AG04450 (cell line): ENCODE results near the gene HASPIN. TPM values are rescaled to one million over a fixed set of nuclear protein-coding genes. Genes with fewer than 3 reads are reported as not detected.

Experiments
- CTCF ChIA-PET: fragments of 300-600, 350-600 bp; formaldehyde crosslinking; extraction: SDS; loops from one replicate; lab custom pipeline; 2022; ENCODE audit warnings: antibody characterized with exemption, inconsistent platforms; lab: Charles Lee
- POLR2A ChIA-PET: fragments of 350-600 bp; formaldehyde crosslinking; extraction: SDS; loops from one replicate; lab custom pipeline; 2021; ENCODE audit warnings: antibody characterized with exemption, inconsistent platforms; lab: Yijun Ruan, JAX
- DNase-seq: peaks from one replicate; pipeline ENCODE4 v3.0.0-alpha.2; 2011; ENCODE audit warnings: low read depth, low spot score
- H3K27ac ChIP-seq: one replicate; pipeline ENCODE4 v1.5.1; 2012; ENCODE audit warnings: low read depth, low read length, control low read depth
- H3K27me3 ChIP-seq: one replicate; pipeline ENCODE4 v1.6.0; 2012; ENCODE audit warnings: low read length; ENCODE audit not compliant: control insufficient read depth, insufficient read depth
- H3K4me3 ChIP-seq: 2 replicates; pipeline ENCODE4 v1.5.1; 2011; ENCODE audit warnings: mild to moderate bottlenecking, low read depth, low read length, control low read depth
- H3K9me3 ChIP-seq: 2 replicates; pipeline ENCODE4 v1.5.1; 2012; ENCODE audit warnings: low read length; ENCODE audit not compliant: control insufficient read depth, insufficient read depth
- polyA plus RNA-seq: library from polyadenylated mRNA; depleted of rRNA; stranded (reverse); fragments of >200 nt; gene quantifications from 2 replicates; pipeline ENCODE4 v1.2.3, GENCODE V29; 2011
- TF ChIP-seq, protein P1 (sequence below): IDR thresholded peaks from 2 replicates; pipeline ENCODE4 v1.5.1; 2011; ENCODE audit warnings: low read depth, low read length, control low read depth, inconsistent platforms

Gene HASPIN
- polyA plus RNA-seq, 1 experiment = 1.6 TPM

DNA sequence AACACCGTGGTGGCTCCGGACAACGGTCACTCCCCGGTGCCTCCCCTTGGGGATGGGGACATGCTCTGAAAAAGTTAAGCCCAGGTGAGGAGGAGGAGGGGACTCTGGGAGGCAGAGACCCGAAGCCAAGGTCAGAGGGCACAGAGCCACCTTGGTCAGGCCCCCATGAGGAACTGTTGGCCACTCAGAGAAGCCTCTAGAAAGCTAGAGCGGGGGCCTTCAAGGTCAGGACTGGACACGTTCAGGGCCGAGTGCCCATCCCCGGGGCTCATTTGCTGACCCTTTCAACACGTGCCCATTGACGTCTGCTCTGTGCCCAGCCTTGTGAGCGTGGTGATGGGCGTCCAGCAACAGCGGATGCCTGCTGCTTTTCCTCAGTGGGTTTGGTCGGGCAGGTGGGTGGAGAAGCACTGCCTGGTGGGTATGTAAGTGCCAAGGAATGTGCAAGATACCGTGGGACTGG lies 38.2 kb downstream of the HASPIN start:
- CTCF ChIA-PET = no interaction called here
- POLR2A ChIA-PET = no interaction called here
- no peak overlapping the region for H3K4me3 ChIP-seq
- H3K27me3 ChIP-seq = peaks cover 7% of the 10 kb centered on the region
- no peak overlapping the region for H3K27ac ChIP-seq
- TF ChIP-seq, protein P1, sequence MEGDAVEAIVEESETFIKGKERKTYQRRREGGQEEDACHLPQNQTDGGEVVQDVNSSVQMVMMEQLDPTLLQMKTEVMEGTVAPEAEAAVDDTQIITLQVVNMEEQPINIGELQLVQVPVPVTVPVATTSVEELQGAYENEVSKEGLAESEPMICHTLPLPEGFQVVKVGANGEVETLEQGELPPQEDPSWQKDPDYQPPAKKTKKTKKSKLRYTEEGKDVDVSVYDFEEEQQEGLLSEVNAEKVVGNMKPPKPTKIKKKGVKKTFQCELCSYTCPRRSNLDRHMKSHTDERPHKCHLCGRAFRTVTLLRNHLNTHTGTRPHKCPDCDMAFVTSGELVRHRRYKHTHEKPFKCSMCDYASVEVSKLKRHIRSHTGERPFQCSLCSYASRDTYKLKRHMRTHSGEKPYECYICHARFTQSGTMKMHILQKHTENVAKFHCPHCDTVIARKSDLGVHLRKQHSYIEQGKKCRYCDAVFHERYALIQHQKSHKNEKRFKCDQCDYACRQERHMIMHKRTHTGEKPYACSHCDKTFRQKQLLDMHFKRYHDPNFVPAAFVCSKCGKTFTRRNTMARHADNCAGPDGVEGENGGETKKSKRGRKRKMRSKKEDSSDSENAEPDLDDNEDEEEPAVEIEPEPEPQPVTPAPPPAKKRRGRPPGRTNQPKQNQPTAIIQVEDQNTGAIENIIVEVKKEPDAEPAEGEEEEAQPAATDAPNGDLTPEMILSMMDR = no peak
- no peak for DNase-seq
- peaks cover 17% of the 10 kb centered on the region for H3K9me3 ChIP-seq

DNA sequence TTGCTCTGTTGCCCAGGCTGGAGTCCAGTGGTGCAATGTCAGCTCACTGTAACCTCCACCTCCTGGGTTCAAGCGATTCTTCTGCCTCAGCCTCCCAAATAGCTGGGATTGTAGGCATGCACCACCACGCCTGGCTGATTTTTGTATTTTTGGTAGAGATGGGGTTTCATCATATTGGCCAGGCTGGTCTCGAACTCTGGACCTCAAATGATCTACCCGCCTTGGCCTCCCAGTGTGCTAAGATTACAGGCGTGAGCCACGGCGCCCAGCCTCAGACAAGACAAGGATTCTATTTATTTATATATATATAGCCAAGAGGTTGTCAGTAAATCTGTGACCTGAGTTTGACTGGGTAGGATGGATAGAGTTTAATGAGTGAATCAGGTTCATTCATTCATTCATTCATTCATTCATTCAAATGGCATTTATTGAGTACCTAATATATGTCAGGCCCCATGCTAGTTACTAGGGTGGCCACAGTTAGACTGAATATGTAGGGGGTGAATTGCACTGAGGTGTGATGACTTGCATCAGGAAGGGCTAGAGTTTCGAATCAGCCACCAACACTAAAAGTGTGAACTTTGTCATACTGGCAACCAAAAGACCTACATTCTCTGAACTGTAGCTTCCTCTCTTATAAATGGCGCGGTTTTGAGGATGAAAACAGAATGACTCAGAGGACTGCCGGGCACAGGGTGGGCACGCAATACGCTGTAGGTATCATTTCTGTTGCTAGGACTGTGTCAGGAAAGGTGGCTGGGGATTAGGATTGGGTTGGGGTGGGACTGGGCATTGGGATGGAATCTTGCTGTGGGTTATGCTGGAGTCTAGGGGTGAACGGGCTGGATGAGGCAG lies 39.4 kb downstream of the HASPIN start:
- H3K27ac ChIP-seq = no peak overlapping the region
- ChIA-PET CTCF (no interaction called here), POLR2A (no interaction called here)
- TF ChIP-seq, protein P1 = no peak
- H3K4me3 ChIP-seq = no peak overlapping the region
- DNase-seq = no peak
- peaks cover 21% of the 10 kb centered on the region for H3K9me3 ChIP-seq
- H3K27me3 ChIP-seq = peaks cover 7% of the 10 kb centered on the region

DNA sequence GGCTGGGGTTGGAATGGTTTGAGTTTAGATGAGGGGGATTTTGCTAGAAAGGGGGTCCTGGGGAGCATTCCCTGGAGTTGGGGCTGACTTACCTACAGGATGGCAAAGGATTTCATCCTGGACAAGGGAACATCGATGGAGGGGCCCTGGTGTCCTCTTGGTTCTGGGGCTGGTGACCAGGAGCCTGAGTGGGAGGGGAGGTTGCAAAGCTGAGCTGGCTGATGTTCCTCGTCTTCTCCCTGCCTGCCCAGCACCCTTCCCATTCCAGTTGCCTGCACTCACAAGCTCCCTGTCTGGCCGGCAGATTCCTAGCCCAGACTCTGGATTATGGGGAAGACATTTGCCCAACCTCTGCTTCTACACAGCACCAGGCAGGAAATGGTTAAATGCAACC lies 40.1 kb downstream of the HASPIN start:
- no peak for DNase-seq
- ChIA-PET CTCF (no interaction called here), POLR2A (no interaction called here)
- Histone ChIP-seq H3K27me3 (peaks cover 7% of the 10 kb centered on the region), H3K27ac (no peak overlapping the region), H3K9me3 (peaks cover 24% of the 10 kb centered on the region), H3K4me3 (no peak overlapping the region)
- TF ChIP-seq, protein P1 = no peak

DNA sequence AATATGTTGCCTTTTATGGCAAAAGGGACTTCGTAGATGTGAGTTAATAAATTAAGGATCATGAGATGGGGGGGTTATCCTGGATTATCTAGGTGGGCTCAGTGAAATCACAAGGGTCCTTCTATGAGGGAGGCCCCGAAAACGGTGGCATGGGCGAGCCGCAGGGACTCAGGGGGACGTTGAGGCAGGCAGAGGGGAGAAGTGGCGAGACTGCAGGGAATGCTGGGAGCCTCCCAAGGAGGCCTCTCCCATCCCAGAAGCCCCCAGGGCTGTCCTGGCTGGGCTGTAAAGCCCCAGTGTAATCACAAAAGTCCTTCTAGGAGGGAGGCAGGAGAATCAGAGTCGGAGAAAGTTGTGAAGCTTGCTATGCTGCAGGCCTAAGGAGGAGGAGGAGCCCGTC lies 42.3 kb downstream of the HASPIN start:
- no peak for DNase-seq
- TF ChIP-seq, protein P1 = no peak
- Histone ChIP-seq H3K4me3 (no peak overlapping the region), H3K27ac (no peak overlapping the region), H3K27me3 (peaks cover 4% of the 10 kb centered on the region), H3K9me3 (peaks cover 14% of the 10 kb centered on the region)
- ChIA-PET CTCF (no interaction called here), POLR2A (no interaction called here)

DNA sequence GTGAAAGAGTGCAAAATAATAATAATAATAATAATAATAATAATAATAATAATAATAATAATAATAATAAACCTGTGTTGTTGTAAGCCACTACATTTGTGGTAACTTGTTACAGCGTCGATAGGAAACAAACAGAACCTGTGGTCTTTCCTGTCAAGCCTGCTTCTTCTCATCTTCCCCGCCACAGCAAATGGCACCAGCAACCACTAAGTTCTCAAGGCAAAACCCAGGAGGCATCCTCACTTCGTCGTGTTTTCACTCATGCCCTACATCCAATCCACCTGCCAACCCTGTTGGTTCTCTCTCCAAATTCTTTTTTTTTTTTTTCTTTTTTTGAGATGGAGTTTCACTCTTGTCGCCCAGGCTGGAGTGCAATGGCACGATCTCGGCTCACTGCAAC lies 43.1 kb downstream of the HASPIN start:
- TF ChIP-seq, protein P1 = no peak
- Histone ChIP-seq H3K9me3 (peaks cover 14% of the 10 kb centered on the region), H3K27ac (no peak overlapping the region), H3K4me3 (no peak overlapping the region), H3K27me3 (no peaks in the 10 kb centered on the region)
- ChIA-PET POLR2A (no interaction called here), CTCF (no interaction called here)
- DNase-seq = no peak
